ENCODE data around the gene SLC25A12.
A peak's percentile ranks its signal among the peaks of the same experiment; 100 is the strongest.

SLC25A12 gene

DNA sequence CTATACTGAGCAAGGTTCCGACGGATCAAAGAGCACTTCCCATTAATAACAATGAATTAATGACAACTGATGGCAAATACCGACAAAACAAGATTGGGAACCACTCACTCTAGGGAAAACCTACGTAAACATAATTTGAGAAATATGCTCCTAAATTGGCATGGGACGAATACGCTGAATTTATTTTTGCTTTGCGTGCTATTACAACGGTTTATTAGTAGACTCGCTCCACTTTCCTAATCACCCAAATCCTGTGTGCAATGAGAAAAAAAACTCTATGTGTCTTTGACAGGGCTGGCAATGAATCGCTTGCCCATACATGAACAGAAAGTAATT lies 536 bp upstream of the SLC25A12 start:
- Histone ChIP-seq H3K4me3 (ENCODE audit: low read depth, low read length) (peak overlapping the region; percentile 71), H3K4me1 (no peaks in the 10 kb centered on the region), H3K9me3 (no peaks in the 10 kb centered on the region), H3K36me3 (no peaks in the 10 kb centered on the region), H3K27me3 (no peaks in the 10 kb centered on the region)
- DNase-seq, result no peak
- TF ChIP-seq, protein P1, sequence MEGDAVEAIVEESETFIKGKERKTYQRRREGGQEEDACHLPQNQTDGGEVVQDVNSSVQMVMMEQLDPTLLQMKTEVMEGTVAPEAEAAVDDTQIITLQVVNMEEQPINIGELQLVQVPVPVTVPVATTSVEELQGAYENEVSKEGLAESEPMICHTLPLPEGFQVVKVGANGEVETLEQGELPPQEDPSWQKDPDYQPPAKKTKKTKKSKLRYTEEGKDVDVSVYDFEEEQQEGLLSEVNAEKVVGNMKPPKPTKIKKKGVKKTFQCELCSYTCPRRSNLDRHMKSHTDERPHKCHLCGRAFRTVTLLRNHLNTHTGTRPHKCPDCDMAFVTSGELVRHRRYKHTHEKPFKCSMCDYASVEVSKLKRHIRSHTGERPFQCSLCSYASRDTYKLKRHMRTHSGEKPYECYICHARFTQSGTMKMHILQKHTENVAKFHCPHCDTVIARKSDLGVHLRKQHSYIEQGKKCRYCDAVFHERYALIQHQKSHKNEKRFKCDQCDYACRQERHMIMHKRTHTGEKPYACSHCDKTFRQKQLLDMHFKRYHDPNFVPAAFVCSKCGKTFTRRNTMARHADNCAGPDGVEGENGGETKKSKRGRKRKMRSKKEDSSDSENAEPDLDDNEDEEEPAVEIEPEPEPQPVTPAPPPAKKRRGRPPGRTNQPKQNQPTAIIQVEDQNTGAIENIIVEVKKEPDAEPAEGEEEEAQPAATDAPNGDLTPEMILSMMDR (IDR thresholded peaks at IDR 0.05; ENCODE audit: low read depth, low read length), result no peak

DNA sequence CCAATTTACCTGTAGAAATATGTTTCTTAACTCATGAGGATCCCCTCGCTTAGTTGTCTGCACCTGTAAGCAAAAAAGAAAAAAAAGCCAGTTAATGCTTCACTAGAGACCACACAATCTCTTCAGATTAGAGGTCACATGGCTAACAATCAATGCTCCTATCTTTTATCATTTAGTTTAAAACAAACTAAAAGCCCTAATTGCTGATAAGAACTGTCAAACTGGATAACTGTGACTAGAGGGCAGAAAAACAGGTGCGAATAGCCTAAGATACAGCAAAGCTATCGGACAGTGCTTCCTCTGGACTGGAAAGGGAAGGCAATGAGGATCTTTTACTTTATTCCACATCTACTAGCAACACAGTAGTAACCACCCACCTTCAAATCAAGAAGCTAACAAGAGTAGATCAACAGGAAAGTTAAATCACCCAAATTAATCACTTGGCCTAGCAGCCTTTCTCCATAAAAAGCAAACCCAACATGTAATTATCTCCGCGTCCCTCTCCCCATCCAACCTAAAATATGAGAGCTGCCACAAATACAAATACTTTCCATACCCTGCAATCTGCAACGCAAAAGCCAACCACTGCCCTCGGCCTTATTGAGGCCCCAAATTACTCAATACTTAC lies 734 bp downstream of the SLC25A12 start:
- H3K4me3 ChIP-seq (ENCODE audit: low read depth, low read length), result peak overlapping the region; percentile 71
- no peaks in the 10 kb centered on the region for H3K4me1 ChIP-seq
- no peak for DNase-seq
- no peaks in the 10 kb centered on the region for H3K9me3 ChIP-seq
- H3K27me3 ChIP-seq, result no peaks in the 10 kb centered on the region
- TF ChIP-seq, protein P1 (IDR thresholded peaks at IDR 0.05; ENCODE audit: low read depth, low read length), result no peak; the same call in 1 of the 2 replicates
- no peaks in the 10 kb centered on the region for H3K36me3 ChIP-seq

DNA sequence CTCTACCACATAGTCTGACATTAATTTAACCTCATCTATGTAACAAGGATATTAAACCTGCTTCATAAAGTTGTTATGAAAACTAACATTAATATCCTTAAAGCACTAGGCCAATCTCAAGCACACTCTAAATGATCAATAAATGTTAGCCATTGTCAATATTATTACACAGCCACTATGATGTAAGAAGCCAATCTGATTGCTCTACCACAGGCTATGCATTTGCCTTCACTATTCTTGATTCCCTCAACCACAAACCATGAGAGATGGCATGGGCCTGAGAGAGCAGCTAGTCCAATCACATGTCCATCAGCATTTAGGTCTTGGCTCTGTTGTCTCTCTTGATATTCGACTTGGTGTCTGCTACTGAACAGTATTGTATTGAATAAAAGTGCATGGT lies 4.2 kb downstream of the SLC25A12 start:
- H3K9me3 ChIP-seq, result no peaks in the 10 kb centered on the region
- DNase-seq, result no peak
- TF ChIP-seq, protein P1 (IDR thresholded peaks at IDR 0.05; ENCODE audit: low read depth, low read length), result no peak
- no peaks in the 10 kb centered on the region for H3K27me3 ChIP-seq
- no peaks in the 10 kb centered on the region for H3K4me1 ChIP-seq
- H3K36me3 ChIP-seq, result no peaks in the 10 kb centered on the region
- no peak overlapping the region for H3K4me3 ChIP-seq (ENCODE audit: low read depth, low read length)

DNA sequence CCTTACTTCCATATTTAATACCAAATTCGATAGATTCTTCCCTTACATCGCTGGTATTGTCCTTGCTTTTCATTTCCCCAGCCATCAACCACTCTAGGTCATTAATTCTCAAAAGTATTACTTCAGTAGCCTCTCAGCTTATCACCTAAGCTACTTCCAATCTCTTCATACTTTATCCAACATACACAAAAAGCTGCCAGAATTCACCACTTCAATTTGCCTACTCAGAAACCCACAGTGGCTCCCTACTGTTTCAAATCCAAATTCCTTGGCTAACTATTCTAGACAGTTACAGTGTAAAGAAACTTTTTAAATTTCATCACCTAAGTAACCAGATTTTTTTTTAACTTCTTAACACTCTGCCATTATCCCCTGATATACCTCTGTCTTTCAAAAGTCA lies 4.7 kb downstream of the SLC25A12 start:
- no peak for DNase-seq
- no peaks in the 10 kb centered on the region for H3K27me3 ChIP-seq
- no peaks in the 10 kb centered on the region for H3K36me3 ChIP-seq
- H3K4me3 ChIP-seq (ENCODE audit: low read depth, low read length), result no peak overlapping the region
- no peaks in the 10 kb centered on the region for H3K4me1 ChIP-seq
- no peaks in the 10 kb centered on the region for H3K9me3 ChIP-seq
- TF ChIP-seq, protein P1 (IDR thresholded peaks at IDR 0.05; ENCODE audit: low read depth, low read length), result no peak

DNA sequence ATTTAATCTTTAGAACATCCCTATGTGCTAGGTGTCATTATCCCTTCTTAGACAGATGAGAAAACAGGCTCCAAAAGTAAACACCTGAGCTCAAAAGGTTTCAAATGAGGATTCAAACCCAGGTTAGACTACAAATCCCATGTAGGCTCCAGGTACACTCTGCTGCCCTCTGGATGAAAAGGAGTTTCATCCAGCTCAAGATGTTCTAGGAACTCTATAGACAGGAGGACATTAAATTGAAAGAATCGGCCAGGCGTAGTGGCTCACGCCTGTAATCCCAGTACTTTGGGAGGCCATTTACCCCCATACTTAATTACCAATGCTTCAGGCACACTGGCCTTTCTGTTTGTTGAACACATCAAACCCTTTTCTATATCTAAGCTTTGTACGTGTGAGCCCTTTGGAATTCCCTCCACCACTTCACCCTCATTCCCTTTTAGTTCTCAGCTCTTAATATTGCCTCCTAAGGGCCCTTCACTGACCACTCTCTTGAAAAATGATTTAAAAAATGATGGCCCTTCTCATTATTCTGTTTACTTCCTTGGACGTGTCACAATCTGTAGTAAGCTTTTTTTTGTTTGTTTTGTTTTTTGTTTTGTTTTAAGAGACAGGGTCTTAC lies 10.7 kb downstream of the SLC25A12 start:
- Histone ChIP-seq H3K4me3 (ENCODE audit: low read depth, low read length) (no peak overlapping the region), H3K36me3 (no peaks in the 10 kb centered on the region), H3K4me1 (no peaks in the 10 kb centered on the region), H3K9me3 (no peaks in the 10 kb centered on the region), H3K27me3 (no peaks in the 10 kb centered on the region)
- no peak for DNase-seq
- TF ChIP-seq, protein P1 (IDR thresholded peaks at IDR 0.05; ENCODE audit: low read depth, low read length), result no peak

DNA sequence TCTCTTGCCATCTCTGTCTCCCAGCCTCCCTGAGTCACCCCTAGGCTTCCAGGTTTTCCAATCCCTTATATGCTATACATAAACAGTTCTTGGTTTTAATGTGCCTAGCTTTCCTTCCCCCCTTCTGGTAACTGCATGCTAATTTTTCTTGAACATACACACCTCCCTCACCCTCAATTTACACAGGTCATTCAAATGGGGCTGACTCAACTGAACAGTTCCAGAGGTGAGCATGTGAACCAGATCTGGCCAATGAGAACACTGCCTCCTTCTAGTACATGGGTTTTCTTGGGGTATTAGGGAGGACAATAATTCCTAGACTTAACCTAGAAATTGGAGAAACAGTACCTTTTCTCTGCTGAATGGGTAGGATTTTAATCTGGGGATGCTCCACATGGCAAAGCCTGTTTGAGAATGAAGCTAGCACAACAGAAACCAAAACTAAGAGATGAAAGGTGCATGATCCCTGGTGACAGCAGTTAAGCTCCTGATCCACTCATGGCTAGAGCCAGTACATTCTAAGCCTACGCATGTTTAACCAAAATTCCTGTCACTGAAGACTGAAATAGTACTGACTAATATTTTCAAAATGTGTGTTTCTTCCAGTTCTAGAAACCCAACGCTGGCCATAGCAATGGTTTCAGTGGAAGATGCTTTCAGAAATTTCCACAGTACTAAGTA lies 11.8 kb downstream of the SLC25A12 start:
- H3K36me3 ChIP-seq, result no peaks in the 10 kb centered on the region
- no peak for DNase-seq
- TF ChIP-seq, protein P1 (IDR thresholded peaks at IDR 0.05; ENCODE audit: low read depth, low read length), result no peak

More for the DNA sequence above, 11.8 kb downstream of the SLC25A12 start:
- no peaks in the 10 kb centered on the region for H3K9me3 ChIP-seq
- no peaks in the 10 kb centered on the region for H3K27me3 ChIP-seq
- H3K4me3 ChIP-seq (ENCODE audit: low read depth, low read length), result no peak overlapping the region
- H3K4me1 ChIP-seq, result no peaks in the 10 kb centered on the region
